Measurements from ENCODE around the gene ASCC3.
"Not testable (repeated sequence)": the region's sequence is repeated elsewhere in the genome, so short reads cannot be mapped to it uniquely, and the experiment has no call there.

ASCC3 gene

GRCh38 chr6:100803264-100804045, 77.7 kb downstream of the ASCC3 start:
- no peak for DNase-seq

- no peak for DNase-seq
These were observed 80.1 kb downstream of the ASCC3 start for GRCh38 chr6:100801036-100801435.

GRCh38 chr6:100796049-100796823, 84.9 kb downstream of the ASCC3 start:
- DNase-seq, result no peak

GRCh38 chr6:100790084-100790483, 91.0 kb downstream of the ASCC3 start:
- no peak for DNase-seq

- DNase-seq, result no peak
These were observed 95.1 kb downstream of the ASCC3 start for GRCh38 chr6:100785982-100786381.

- no peak for DNase-seq
These were observed 100.5 kb downstream of the ASCC3 start for GRCh38 chr6:100780648-100781047.

GRCh38 chr6:100775667-100776066, 105.5 kb downstream of the ASCC3 start:
- DNase-seq, result no peak

- no peak for DNase-seq
These were observed 106.4 kb downstream of the ASCC3 start for GRCh38 chr6:100774681-100775080.

- no peak for DNase-seq
These were observed 112.2 kb downstream of the ASCC3 start for GRCh38 chr6:100768816-100769351.

GRCh38 chr6:100763617-100764241, 117.4 kb downstream of the ASCC3 start:
- DNase-seq, result no peak

GRCh38 chr6:100761841-100762240, 119.3 kb downstream of the ASCC3 start:
- DNase-seq, result no peak

GRCh38 chr6:100758386-100758785, 122.7 kb downstream of the ASCC3 start:
- DNase-seq, result not testable (repeated sequence)

- DNase-seq, result no peak
These were observed 127.7 kb downstream of the ASCC3 start for GRCh38 chr6:100753421-100753820.

- no peak for DNase-seq
These were observed 129.5 kb downstream of the ASCC3 start for GRCh38 chr6:100751590-100751989.

- no peak for DNase-seq
These were observed 135.6 kb downstream of the ASCC3 start for GRCh38 chr6:100745419-100746041.

- DNase-seq, result no peak
These were observed 140.7 kb downstream of the ASCC3 start for GRCh38 chr6:100740439-100740838.

GRCh38 chr6:100737720-100738119, 143.4 kb downstream of the ASCC3 start:
- not testable (repeated sequence) for DNase-seq

- DNase-seq, result no peak
These were observed 149.7 kb downstream of the ASCC3 start for GRCh38 chr6:100731411-100731810.

GRCh38 chr6:100730001-100730980, 150.8 kb downstream of the ASCC3 start:
- DNase-seq, result no peak

- DNase-seq, result no peak
These were observed 154.5 kb downstream of the ASCC3 start for GRCh38 chr6:100726666-100727065.

- no peak for DNase-seq
These were observed 156.4 kb downstream of the ASCC3 start for GRCh38 chr6:100724696-100725095.

- DNase-seq, result no peak
These were observed 156.9 kb downstream of the ASCC3 start for GRCh38 chr6:100724222-100724621.

All from SHP77 treated with DMSO at 0.1 percent for 48 hours (cell line).